Sigmoid colon (tissue), 7 donors: ENCODE data around the gene SELENOK. TPM values are rescaled to one million over a fixed set of nuclear protein-coding genes. Genes with fewer than 3 reads are reported as not detected.
A peak's percentile ranks its signal among the peaks of the same experiment; 100 is the strongest.

ENCODE experiments used
- DNase-seq: peaks from one replicate; pipeline ENCODE4 v3.0.0-alpha.2; 2019
- H3K27ac ChIP-seq, 4 donors: fragments of 200-600 bp; sonication (generic); one replicate each; pipeline ENCODE4 v1.5.1; 2016 to 2019; ENCODE audit warnings: mild to moderate bottlenecking in 1 of 4
- H3K27me3 ChIP-seq, 3 donors: fragments of 200-600 bp; sonication (generic); one replicate each; pipeline ENCODE4 v1.5.1; 2019; ENCODE audit warnings: mild to moderate bottlenecking in 1 of 3
- H3K36me3 ChIP-seq, 4 donors: fragments of 200-600 bp; sonication (generic); one replicate each; pipeline ENCODE4 v1.5.1; 2016 to 2019
- H3K4me1 ChIP-seq, 4 donors: fragments of 200-600 bp; sonication (generic); one replicate each; pipeline ENCODE4 v1.5.1; 2017 to 2019
- H3K4me3 ChIP-seq, 4 donors: fragments of 200-600 bp; sonication (generic); one replicate each; pipeline ENCODE4 v1.5.1; 2017 to 2019; ENCODE audit warnings: mild to moderate bottlenecking in 2 of 4, moderate library complexity in 1 of 4
- H3K9me3 ChIP-seq, 4 donors: fragments of 200-600 bp in 3 of 4; sonication (generic) in 3 of 4; one replicate each; pipeline versions ENCODE4 v1.5.1 to v1.6.1; 2013 to 2019
- CTCF ChIP-seq, 4 experiments: fragments of 450-650 bp in 3 of 4; fragments of 200-600 bp in 1 of 4; IDR thresholded peaks; one replicate each; pipeline ENCODE4 v1.5.1; 2016 to 2019; ENCODE audit warnings: antibody characterized with exemption in 4 of 4, mild to moderate bottlenecking in 3 of 4, moderate library complexity in 2 of 4
- EP300 ChIP-seq, 4 donors: sonication (generic); formaldehyde crosslinking; IDR thresholded peaks; one replicate each; pipeline ENCODE4 v1.6.1; 2017; ENCODE audit warnings: antibody characterized with exemption in 4 of 4
- POLR2A ChIP-seq, 2 donors: fragments of 450-650 bp; IDR thresholded peaks; one replicate each; pipeline ENCODE4 v1.6.1; 2016; ENCODE audit warnings: antibody characterized with exemption in 2 of 2, mild to moderate bottlenecking in 2 of 2, moderate library complexity in 2 of 2
- POLR2AphosphoS5 ChIP-seq, 4 donors: sonication (generic); formaldehyde crosslinking; IDR thresholded peaks; one replicate each; pipeline ENCODE4 v1.6.1; 2017; ENCODE audit warnings: antibody characterized with exemption in 4 of 4
- WGBS, 2 donors: extraction: QIAGEN DNeasy Blood & Tissue Kit; methylation state at CpG; one replicate each; pipeline ENCODE4 v1.1.7; 2013; 5-methylcytosine and 5-hydroxymethylcytosine counted together
- intact Hi-C: fragments of 100-400 bp; cut with DNase I; formaldehyde crosslinking; loops from one replicate; pipeline ENCODE4 v1.15.1; 2023
- polyA plus RNA-seq, 3 donors: library from polyadenylated mRNA; stranded (reverse); fragments of 200-250 nt; gene quantifications; one replicate each; pipeline ENCODE4 v1.2.3, GENCODE V29; 2013
- total RNA-seq, 4 donors: library from RNA; depleted of rRNA; stranded (reverse); fragments of >200 nt; gene quantifications; one replicate each; pipeline ENCODE4 v1.1.0, GENCODE V29; 2016
- donor health status: healthy with polysubstance abuse.
- donor health status: Bipolar disorder and iron deficiency.
- donor health status: healthy.

The SELENOK gene
- total RNA-seq (100 to 1,000 TPM in 1 of 4 donors, 10 to 100 TPM in 3; 61.5 to 108 (median 77.7) TPM), polyA plus RNA-seq (100 to 1,000 TPM in 2 of 3 donors, 10 to 100 TPM in 1; 57.2 to 173 (median 151) TPM)

GRCh38 chr3:53891497-53892285 is at the start of gene SELENOK:
Gene SELENOK, minus strand, starts transcription at chr3:53891859.
- H3K4me1 ChIP-seq = peaks cover 0 to 21% (median 19%) of the 10 kb centered on the region in 4 donors
- H3K27me3 ChIP-seq = peaks cover 0 to 4% (median 0%) of the 10 kb centered on the region in 3 donors
- DNase-seq = peak; percentile 100
- no peaks in the 10 kb centered on the region for H3K9me3 ChIP-seq
- peak within 1 kb of the TSS; percentile 88 to 97 (median 93) for H3K27ac ChIP-seq
- peak within 1 kb of the TSS; percentile 69 to 91 (median 81) for H3K4me3 ChIP-seq
- H3K36me3 ChIP-seq = peaks cover 0 to 16% (median 0%) of the 10 kb centered on the region in 4 donors
- peak; percentile 96 to 98 for TF ChIP-seq POLR2A (IDR thresholded peaks at IDR 0.05)
- TF ChIP-seq EP300 (IDR thresholded peaks at IDR 0.05) = peak in 2 of 4 donors; percentile 47 to 78
- TF ChIP-seq POLR2AphosphoS5 (IDR thresholded peaks at IDR 0.05) = peak; percentile 98 to 100 (median 99)
- no peak for TF ChIP-seq CTCF (IDR thresholded peaks at IDR 0.05)
- 0% methylated on average over 73 of the region's 73 CpGs for WGBS, 2 donors
- intact Hi-C loops = loop anchor here (5.0 kb wide), 2 partner anchors 231 to 544 kb away; partner anchors contain the start of genes CACNA2D3 and DCP1A

- intact Hi-C loops = loop anchor here (10.0 kb wide), 1 partner anchor 434 kb away; no protein-coding TSS in a partner anchor
Observed at GRCh38 chr3:53941184-53941583, 49.5 kb upstream of the SELENOK start.

GRCh38 chr3:53940623-53941022 is 49.0 kb upstream of the SELENOK start:
- no peaks in the 10 kb centered on the region for H3K9me3 ChIP-seq
- TF ChIP-seq POLR2A (IDR thresholded peaks at IDR 0.05) (no peak), EP300 (IDR thresholded peaks at IDR 0.05) (no peak), CTCF (IDR thresholded peaks at IDR 0.05) (no peak), POLR2AphosphoS5 (IDR thresholded peaks at IDR 0.05) (no peak)
- H3K4me1 ChIP-seq = peaks cover 0 to 3% (median 0%) of the 10 kb centered on the region in 4 donors
- H3K27ac ChIP-seq = no peak overlapping the region
- no peak overlapping the region for H3K4me3 ChIP-seq
- intact Hi-C loops = loop anchor here (10.0 kb wide), 1 partner anchor 434 kb away; no protein-coding TSS in a partner anchor
- H3K27me3 ChIP-seq = no peaks in the 10 kb centered on the region
- 16 to 29% methylated on average over 1 of the region's 1 CpG for WGBS, 2 donors
- DNase-seq = no peak
- H3K36me3 ChIP-seq = no peaks in the 10 kb centered on the region

More at GRCh38 chr3:53941184-53941583, 49.5 kb upstream of the SELENOK start:
- DNase-seq = no peak
- no peak overlapping the region for H3K27ac ChIP-seq
- H3K4me1 ChIP-seq = peaks cover 0 to 3% (median 0%) of the 10 kb centered on the region in 4 donors
- H3K4me3 ChIP-seq = no peak overlapping the region
- TF ChIP-seq CTCF (IDR thresholded peaks at IDR 0.05) (no peak), POLR2A (IDR thresholded peaks at IDR 0.05) (no peak), EP300 (IDR thresholded peaks at IDR 0.05) (no peak), POLR2AphosphoS5 (IDR thresholded peaks at IDR 0.05) (no peak)
- 85 to 87% methylated on average over 6 of the region's 6 CpGs for WGBS, 2 donors
- no peaks in the 10 kb centered on the region for H3K27me3 ChIP-seq
- H3K36me3 ChIP-seq = no peaks in the 10 kb centered on the region
- H3K9me3 ChIP-seq = no peaks in the 10 kb centered on the region

- Histone ChIP-seq H3K4me3 (no peak overlapping the region), H3K9me3 (no peaks in the 10 kb centered on the region), H3K4me1 (peaks cover 0 to 3% (median 0%) of the 10 kb centered on the region in 4 donors), H3K27ac (no peak overlapping the region), H3K27me3 (no peaks in the 10 kb centered on the region), H3K36me3 (no peaks in the 10 kb centered on the region)
- intact Hi-C loops = loop anchor here (10.0 kb wide), 1 partner anchor 435 kb away; no protein-coding TSS in a partner anchor
- TF ChIP-seq CTCF (IDR thresholded peaks at IDR 0.05) = no peak
- TF ChIP-seq EP300 (IDR thresholded peaks at IDR 0.05) = no peak
- DNase-seq = no peak
- WGBS, 2 donors = 52 to 74% methylated on average over 1 of the region's 1 CpG
Observed at GRCh38 chr3:53939813-53940212, 48.2 kb upstream of the SELENOK start.
